Spleen (tissue), 11 donors: ENCODE results near the gene RUBCNL. TPM values are rescaled to one million over a fixed set of nuclear protein-coding genes. Genes with fewer than 3 reads are reported as not detected.

Experiments
- DNase-seq: peaks from one replicate; pipeline ENCODE4 v3.0.0-alpha.2; 2020
- H3K27ac ChIP-seq, 8 donors: fragments of 200-600 bp; sonication (generic) in 7 of 8; 1 replicate in 4 of 8; 2 replicates in 4 of 8; pipeline versions ENCODE4 v1.5.0 to v1.8.0; 2016 to 2021; ENCODE audit warnings: inconsistent platforms in 4 of 8, mild to moderate bottlenecking in 4 of 8, moderate library complexity in 1 of 8
- H3K27me3 ChIP-seq, 7 donors: fragments of 200-600 bp; sonication (generic) in 6 of 7; replicated peaks in 1 of 7; 1 replicate in 4 of 7; 2 replicates in 3 of 7; pipeline versions ENCODE4 v1.5.0 to v1.8.0; 2016 to 2021; ENCODE audit warnings: inconsistent platforms in 3 of 7, mild to moderate bottlenecking in 1 of 7
- H3K36me3 ChIP-seq, 6 donors: fragments of 200-600 bp; sonication (generic) in 5 of 6; 1 replicate in 4 of 6; 2 replicates in 2 of 6; pipeline versions ENCODE4 v1.5.0 to v1.8.0; 2016 to 2021; ENCODE audit warnings: inconsistent platforms in 2 of 6
- H3K4me1 ChIP-seq, 6 donors: fragments of 200-600 bp; sonication (generic) in 5 of 6; 1 replicate in 3 of 6; 2 replicates in 3 of 6; pipeline versions ENCODE4 v1.5.0 to v1.8.0; 2016 to 2021; ENCODE audit warnings: inconsistent platforms in 3 of 6
- H3K4me3 ChIP-seq, 8 donors: fragments of 200-600 bp; sonication (generic) in 7 of 8; 1 replicate in 4 of 8; 2 replicates in 4 of 8; pipeline versions ENCODE4 v1.5.0 to v1.8.0; 2016 to 2021; ENCODE audit warnings: inconsistent platforms in 4 of 8, mild to moderate bottlenecking in 4 of 8, moderate library complexity in 2 of 8
- H3K9me3 ChIP-seq, 8 donors: fragments of 200-600 bp; sonication (generic) in 7 of 8; 1 replicate in 4 of 8; 2 replicates in 4 of 8; pipeline versions ENCODE4 v1.5.0 to v1.8.0; 2016 to 2021; ENCODE audit warnings: inconsistent platforms in 4 of 8
- CTCF ChIP-seq, 11 experiments: fragments of 200-600 bp in 7 of 11; fragments of 450-650 bp in 4 of 11; sonication (generic) in 4 of 11; IDR thresholded peaks in 8 of 11; conservative IDR thresholded peaks in 3 of 11; 1 replicate in 7 of 11; 2 replicates in 4 of 11; pipeline versions ENCODE4 v1.4.0 to v1.8.0; 2016 to 2021; ENCODE audit warnings: antibody characterized with exemption in 11 of 11, inconsistent platforms in 4 of 11, mild to moderate bottlenecking in 1 of 11
- POLR2A ChIP-seq, 3 donors: fragments of 450-650 bp; IDR thresholded peaks; one replicate each; pipeline ENCODE4 v1.5.1; 2017; ENCODE audit warnings: antibody characterized with exemption in 3 of 3, mild to moderate bottlenecking in 1 of 3
- POLR2AphosphoS5 ChIP-seq, 3 donors: sonication (generic); formaldehyde crosslinking; IDR thresholded peaks; one replicate each; pipeline ENCODE4 v1.5.1; 2017; ENCODE audit warnings: antibody characterized with exemption in 3 of 3
- WGBS, 5 donors: extraction: QIAGEN DNeasy Blood & Tissue Kit in 3 of 5; methylation state at CpG; one replicate each; pipeline versions ENCODE4 v1.1.5 to v1.1.7; 2013 to 2018; 5-methylcytosine and 5-hydroxymethylcytosine counted together
- intact Hi-C: fragments of 100-400 bp; cut with DNase I; formaldehyde crosslinking; loops from one replicate; pipeline ENCODE4 v1.15.0; 2023; ENCODE audit warnings: low total_unique reads
- polyA plus RNA-seq, 3 donors: library from polyadenylated mRNA; stranded (reverse); fragments of 200-250 nt; gene quantifications; one replicate each; pipeline ENCODE4 v1.2.1, GENCODE V29; 2013
- total RNA-seq, 7 donors: library from RNA; depleted of rRNA in 3 of 7; stranded (reverse); fragments of >200 nt in 3 of 7; fragmentation: NEBNext Ultra II Directional in 4 of 7; extraction: Animal tissue kit (Norgen Biotek cat#: 25700) in 4 of 7; gene quantifications; one replicate each; pipeline versions ENCODE4 v1.1.0 to v1.2.1, GENCODE V29; 2016 to 2021
- donor health status: healthy with polysubstance abuse.
- donor health status: DM: no; HTN: no; CAD: no; lungs with moderate emphysema.
- donor health status: DM: no; HTN: no; CAD: no.
- donor health status: Bipolar disorder and iron deficiency.
- donor health status: healthy.
- donor health status: DM: no; HTN: no; CAD: no.
- donor health status: DM: yes; HTN: yes; CAD: no.

The RUBCNL gene
- total and polyA plus RNA-seq, 10 donors: 28.9 to 77.2 (median 48.4) TPM

DNA sequence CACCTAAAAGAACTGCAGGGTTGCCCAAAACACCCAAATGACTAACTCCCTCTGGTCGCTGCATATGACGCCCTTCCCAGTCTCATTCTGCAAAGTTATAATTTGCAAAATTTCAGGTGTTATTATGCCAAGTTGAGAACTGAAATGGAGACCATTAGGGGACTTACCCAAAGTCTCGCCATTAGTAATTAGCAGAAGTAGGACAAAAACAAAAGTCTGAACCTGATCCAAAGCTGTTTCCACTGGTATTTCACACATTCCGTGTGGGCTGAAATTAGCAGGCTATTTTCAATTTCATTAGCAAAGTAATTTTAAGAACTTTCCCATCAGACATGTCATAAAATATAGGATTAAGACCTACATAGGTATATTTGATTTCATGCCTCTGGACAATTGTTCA is 6.8 kb downstream of the RUBCNL start:
- H3K4me3 ChIP-seq: peak overlapping the region in 1 of 8 donors; percentile 55
- peaks cover 14 to 98% (median 66%) of the 10 kb centered on the region in 6 donors for H3K4me1 ChIP-seq
- DNase-seq: no peak
- H3K36me3 ChIP-seq: no peaks in the 10 kb centered on the region
- peak overlapping the region in 7 of 8 donors; percentile 62 to 95 (median 88) for H3K27ac ChIP-seq
- no peaks in the 10 kb centered on the region for H3K9me3 ChIP-seq
- no peak for TF ChIP-seq POLR2AphosphoS5 (IDR thresholded peaks at IDR 0.05)
- no peak for TF ChIP-seq CTCF (IDR thresholded peaks at IDR 0.05 in 8 of 11, conservative IDR thresholded peaks at IDR 0.05 in 3 of 11)
- TF ChIP-seq POLR2A (IDR thresholded peaks at IDR 0.05): no peak
- peaks cover 0 to 13% (median 0%) of the 10 kb centered on the region in 7 donors for H3K27me3 ChIP-seq
- 59 to 81% (median 71%) methylated on average over 4 of the region's 4 CpGs for WGBS, 5 donors
- intact Hi-C loops: no loop called here

- WGBS, 5 donors: 55 to 60% (median 56%) methylated on average over 2 of the region's 2 CpGs
Observed at GRCh38 chr13:46379611-46380010, 7.4 kb downstream of the RUBCNL start.

DNA sequence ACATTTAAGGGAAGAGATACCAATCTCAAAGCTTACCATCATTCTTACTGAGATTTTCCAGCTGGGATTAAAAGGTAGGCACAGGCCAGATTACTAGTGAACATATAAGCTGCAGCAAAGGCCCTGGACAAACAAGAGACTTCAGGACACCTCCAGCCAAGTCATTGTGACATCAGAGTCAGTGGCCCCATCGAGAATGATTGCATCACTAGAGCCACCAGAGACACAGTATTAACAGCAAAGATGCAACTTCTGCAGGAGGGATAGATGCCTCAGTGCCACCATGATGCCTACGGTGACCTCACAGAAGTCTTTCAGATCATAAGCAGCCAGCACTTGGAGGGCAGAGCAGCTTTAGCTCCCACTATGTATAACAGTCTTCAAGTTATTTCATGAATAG is 8.6 kb downstream of the RUBCNL start:
- Histone ChIP-seq H3K27me3 (no peaks in the 10 kb centered on the region), H3K4me3 (peak overlapping the region in 1 of 8 donors; percentile 55), H3K27ac (peak overlapping the region in 7 of 8 donors; percentile 62 to 95 (median 88)), H3K4me1 (peaks cover 12 to 98% (median 77%) of the 10 kb centered on the region in 6 donors), H3K36me3 (no peaks in the 10 kb centered on the region), H3K9me3 (no peaks in the 10 kb centered on the region)
- 40 to 79% (median 67%) methylated on average over 2 of the region's 2 CpGs for WGBS, 5 donors
- no peak for DNase-seq
- TF ChIP-seq POLR2A (IDR thresholded peaks at IDR 0.05) (no peak), POLR2AphosphoS5 (IDR thresholded peaks at IDR 0.05) (peak in 1 of 3 donors; percentile 68), CTCF (IDR thresholded peaks at IDR 0.05 in 8 of 11, conservative IDR thresholded peaks at IDR 0.05 in 3 of 11) (no peak)
- intact Hi-C loops: no loop called here

More at GRCh38 chr13:46379611-46380010, 7.4 kb downstream of the RUBCNL start:
- no peak for TF ChIP-seq POLR2AphosphoS5 (IDR thresholded peaks at IDR 0.05)
- no peak for TF ChIP-seq CTCF (IDR thresholded peaks at IDR 0.05 in 8 of 11, conservative IDR thresholded peaks at IDR 0.05 in 3 of 11)
- TF ChIP-seq POLR2A (IDR thresholded peaks at IDR 0.05): no peak
- intact Hi-C loops: no loop called here
- H3K27me3 ChIP-seq: peaks cover 0 to 7% (median 0%) of the 10 kb centered on the region in 7 donors
- H3K4me1 ChIP-seq: peaks cover 16 to 98% (median 71%) of the 10 kb centered on the region in 6 donors
- DNase-seq: no peak
- no peaks in the 10 kb centered on the region for H3K9me3 ChIP-seq
- H3K27ac ChIP-seq: peak overlapping the region in 7 of 8 donors; percentile 62 to 95 (median 88)
- peak overlapping the region in 1 of 8 donors; percentile 55 for H3K4me3 ChIP-seq
- no peaks in the 10 kb centered on the region for H3K36me3 ChIP-seq

DNA sequence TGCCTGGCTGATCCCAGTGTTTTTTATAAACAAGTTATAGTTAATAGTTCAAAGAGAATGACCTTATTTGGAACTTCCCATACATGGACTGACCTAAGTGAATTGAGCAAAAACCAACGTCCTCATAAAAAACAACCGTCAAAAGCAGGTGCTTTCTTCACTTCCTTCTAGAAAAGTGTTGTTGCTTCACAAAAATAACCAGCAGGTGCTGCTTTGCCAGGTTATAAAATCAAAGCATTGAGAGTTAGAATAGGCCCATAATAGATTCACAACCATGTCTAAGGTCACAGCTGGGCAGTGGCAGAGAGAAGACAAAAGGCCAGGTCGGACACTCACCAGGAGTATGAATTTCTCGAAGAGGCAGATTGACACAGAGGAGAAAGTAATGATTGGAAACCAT is 9.5 kb downstream of the RUBCNL start:
- Histone ChIP-seq H3K4me1 (peaks cover 10 to 98% (median 75%) of the 10 kb centered on the region in 6 donors), H3K27ac (peak overlapping the region; percentile 62 to 95 (median 88)), H3K36me3 (no peaks in the 10 kb centered on the region), H3K9me3 (no peaks in the 10 kb centered on the region), H3K4me3 (peak overlapping the region in 1 of 8 donors; percentile 55), H3K27me3 (no peaks in the 10 kb centered on the region)
- intact Hi-C loops: no loop called here
- no peak for DNase-seq
- WGBS, 5 donors: 33 to 52% (median 49%) methylated on average over 4 of the region's 4 CpGs
- TF ChIP-seq POLR2A (IDR thresholded peaks at IDR 0.05) (no peak), POLR2AphosphoS5 (IDR thresholded peaks at IDR 0.05) (peak in 1 of 3 donors; percentile 62), CTCF (IDR thresholded peaks at IDR 0.05 in 8 of 11, conservative IDR thresholded peaks at IDR 0.05 in 3 of 11) (peak in 5 of 11 experiments; percentile 8 to 29 (median 21))
